Measurements from ENCODE around the gene SH3RF3.

The SH3RF3 gene

GRCh38 chr2:109528811-109529501, 400.0 kb downstream of the SH3RF3 start:
- H3K9ac ChIP-seq, result peak overlapping the region in 1 of 11 experiments; percentile 49; a peak in 2 of 22 replicates

GRCh38 chr2:109529532-109530449, 400.8 kb downstream of the SH3RF3 start:
- TF ChIP-seq Cebpa-rat (IDR thresholded peaks at IDR 0.05), result no peak
- peak overlapping the region in 4 of 11 experiments; percentile 44 to 64 (median 56); a peak in 8 of 22 replicates for H3K27ac ChIP-seq

More at GRCh38 chr2:109528811-109529501, 400.0 kb downstream of the SH3RF3 start:
- Histone ChIP-seq H3K36me3 (no peaks in the 10 kb centered on the region), H3K4me2 (peak overlapping the region in 9 of 11 experiments; percentile 33 to 85 (median 75); a peak in 17 of 22 replicates), H3K27ac (peak overlapping the region in 4 of 11 experiments; percentile 44 to 64 (median 56); a peak in 6 of 22 replicates), H3K9me3 (replicated peaks in 1 of 11) (no peaks in the 10 kb centered on the region), H3K4me1 (peaks cover 0 to 99% (median 87%) of the 10 kb centered on the region in 10 experiments; a peak in 16 of 20 replicates), H3K27me3 (no peaks in the 10 kb centered on the region), H3K4me3 (no peak overlapping the region), H4K20me1 (no peaks in the 10 kb centered on the region)
- no peak for TF ChIP-seq Cebpa-rat (IDR thresholded peaks at IDR 0.05)

DNA sequence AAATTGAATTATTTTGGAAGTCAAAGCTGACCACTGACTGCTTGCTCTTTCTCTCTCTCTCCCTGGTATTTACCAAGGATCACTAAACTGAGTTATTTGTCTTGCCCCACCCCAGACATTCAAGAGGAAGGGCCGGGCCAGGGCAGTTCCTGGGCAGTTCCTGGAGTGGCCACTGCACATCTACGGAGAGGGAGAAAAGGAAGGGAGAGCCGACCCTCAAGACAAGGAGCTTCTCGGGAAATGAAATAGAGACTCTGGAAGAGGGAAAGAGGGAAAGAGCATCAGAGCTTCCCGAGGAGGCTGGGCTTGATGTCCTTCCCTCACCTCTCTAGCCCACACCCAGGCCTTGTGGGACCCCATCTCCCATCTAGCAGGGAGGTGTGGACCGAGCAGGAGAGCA, 401.7 kb downstream of the SH3RF3 start:
- peaks cover 0 to 7% (median 0%) of the 10 kb centered on the region in 11 experiments; a peak in 3 of 22 replicates for H3K9me3 ChIP-seq (replicated peaks in 1 of 11)
- H3K27ac ChIP-seq, result peak overlapping the region in 1 of 11 experiments; percentile 64; a peak in 1 of 22 replicates
- peak overlapping the region in 7 of 11 experiments; percentile 39 to 85 (median 76); a peak in 13 of 22 replicates for H3K4me2 ChIP-seq
- H4K20me1 ChIP-seq, result no peaks in the 10 kb centered on the region
- H3K4me3 ChIP-seq, result no peak overlapping the region
- no peaks in the 10 kb centered on the region for H3K36me3 ChIP-seq
- no peak overlapping the region for H3K9ac ChIP-seq
- no peak for TF ChIP-seq Cebpa-rat (IDR thresholded peaks at IDR 0.05)
- H3K27me3 ChIP-seq, result no peaks in the 10 kb centered on the region
- peaks cover 0 to 83% (median 70%) of the 10 kb centered on the region in 10 experiments; a peak in 16 of 20 replicates for H3K4me1 ChIP-seq

More at GRCh38 chr2:109529532-109530449, 400.8 kb downstream of the SH3RF3 start:
- H3K36me3 ChIP-seq, result no peaks in the 10 kb centered on the region
- H3K9ac ChIP-seq, result peak overlapping the region in 2 of 11 experiments; percentile 12 to 49; a peak in 4 of 22 replicates
- H3K4me3 ChIP-seq, result no peak overlapping the region
- H3K9me3 ChIP-seq (replicated peaks in 1 of 11), result no peaks in the 10 kb centered on the region
- peak overlapping the region in 9 of 11 experiments; percentile 33 to 85 (median 75); a peak in 17 of 22 replicates for H3K4me2 ChIP-seq
- peaks cover 0 to 92% (median 79%) of the 10 kb centered on the region in 10 experiments; a peak in 16 of 20 replicates for H3K4me1 ChIP-seq
- no peaks in the 10 kb centered on the region for H3K27me3 ChIP-seq
- H4K20me1 ChIP-seq, result no peaks in the 10 kb centered on the region

DNA sequence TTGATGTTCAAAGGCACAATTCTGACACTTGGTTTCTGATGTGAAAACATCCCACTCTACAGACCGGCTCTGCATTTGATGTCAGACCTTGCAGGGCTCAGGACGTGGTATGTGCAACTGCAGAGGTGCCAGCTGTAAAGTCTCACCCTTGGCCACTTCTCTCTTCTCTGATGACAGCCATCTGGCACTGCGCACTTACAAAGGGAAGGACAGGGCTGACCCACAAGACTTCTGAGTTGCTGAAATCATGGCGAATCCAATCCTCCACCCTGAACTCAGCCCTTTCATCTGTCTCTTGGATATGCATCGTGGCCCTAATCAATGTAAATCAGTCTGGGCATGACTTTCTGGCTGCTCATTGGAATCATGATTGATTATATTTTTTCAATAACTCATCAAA, 402.2 kb downstream of the SH3RF3 start:
- Histone ChIP-seq H3K4me1 (peaks cover 0 to 78% (median 65%) of the 10 kb centered on the region in 10 experiments; a peak in 16 of 20 replicates), H3K27ac (no peak overlapping the region; a peak in 1 of 22 replicates), H3K27me3 (no peaks in the 10 kb centered on the region), H3K36me3 (no peaks in the 10 kb centered on the region), H3K4me2 (peak overlapping the region in 7 of 11 experiments; percentile 39 to 85 (median 76); a peak in 12 of 22 replicates), H3K4me3 (no peak overlapping the region), H3K9ac (no peak overlapping the region), H4K20me1 (no peaks in the 10 kb centered on the region), H3K9me3 (replicated peaks in 1 of 11) (peaks cover 0 to 10% (median 3%) of the 10 kb centered on the region in 11 experiments; a peak in 14 of 22 replicates)
- TF ChIP-seq Cebpa-rat (IDR thresholded peaks at IDR 0.05), result no peak

DNA sequence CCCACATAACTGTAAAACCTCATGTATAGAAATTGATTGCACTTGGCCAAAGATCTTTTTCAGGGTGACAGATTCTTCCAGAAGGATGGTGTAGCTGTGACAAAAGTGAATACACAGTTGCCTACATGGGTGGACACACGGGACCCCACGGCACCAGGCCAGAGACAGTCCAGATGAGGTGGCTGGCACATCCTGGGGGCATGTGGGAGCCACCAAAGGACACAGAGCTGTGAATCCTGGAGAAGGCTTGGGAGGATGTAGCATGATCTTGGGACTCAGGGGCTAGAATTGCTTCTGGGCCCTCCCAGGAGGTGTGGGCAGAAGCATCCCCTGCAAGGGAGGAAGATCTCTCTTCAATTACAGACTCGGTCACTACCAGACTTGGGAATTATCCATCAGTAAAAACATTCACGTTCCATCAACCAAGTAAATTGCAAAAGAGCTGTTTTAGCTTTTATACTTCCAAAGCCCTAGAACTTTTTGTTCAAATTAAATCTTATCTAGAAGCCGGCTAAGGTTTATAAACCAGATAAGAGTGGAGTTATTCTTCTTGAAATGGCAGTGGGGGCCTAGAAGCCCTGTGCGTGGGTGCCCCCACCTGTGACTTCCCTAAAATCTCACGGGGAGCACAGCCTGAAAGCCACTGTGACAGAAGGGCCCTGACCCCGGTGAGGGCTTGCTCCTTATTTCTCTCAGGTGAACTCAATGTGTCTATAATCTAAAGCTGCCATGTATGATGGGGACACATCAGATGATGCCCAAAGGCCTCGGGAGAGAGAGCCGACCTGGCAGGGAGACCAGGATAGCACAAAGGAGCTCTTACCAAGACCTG, 403.1 kb downstream of the SH3RF3 start:
- Histone ChIP-seq H3K36me3 (no peaks in the 10 kb centered on the region), H3K9ac (no peak overlapping the region), H3K4me1 (peaks cover 0 to 69% (median 56%) of the 10 kb centered on the region in 10 experiments; a peak in 16 of 20 replicates), H4K20me1 (no peaks in the 10 kb centered on the region), H3K27me3 (no peaks in the 10 kb centered on the region), H3K4me3 (no peak overlapping the region), H3K4me2 (peak overlapping the region in 8 of 11 experiments; percentile 1 to 85 (median 30); a peak in 9 of 22 replicates), H3K27ac (no peak overlapping the region), H3K9me3 (replicated peaks in 1 of 11) (peaks cover 7 to 18% (median 12%) of the 10 kb centered on the region in 11 experiments; a peak in 20 of 22 replicates)
- no peak for TF ChIP-seq Cebpa-rat (IDR thresholded peaks at IDR 0.05)

DNA sequence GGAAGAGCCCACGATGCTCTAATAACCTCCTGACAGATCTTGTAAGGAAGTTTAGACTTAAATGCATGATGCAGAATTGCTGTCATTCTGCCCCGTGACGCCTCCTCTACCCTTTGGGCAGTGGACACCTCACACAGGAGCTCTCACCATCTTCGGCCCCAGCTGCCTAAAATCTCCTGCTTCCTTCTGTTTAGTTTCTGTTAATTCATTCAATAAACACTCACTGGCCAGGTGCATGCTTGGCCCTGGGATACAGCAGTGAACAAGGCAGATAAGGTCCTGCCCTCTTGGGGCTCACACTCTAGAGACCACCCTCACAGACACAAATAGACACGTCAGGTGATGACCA, 403.7 kb downstream of the SH3RF3 start:
- Histone ChIP-seq H3K9me3 (replicated peaks in 1 of 11) (peaks cover 8 to 22% (median 17%) of the 10 kb centered on the region in 11 experiments; a peak in 20 of 22 replicates), H4K20me1 (no peaks in the 10 kb centered on the region), H3K4me1 (peaks cover 0 to 63% (median 50%) of the 10 kb centered on the region in 10 experiments; a peak in 16 of 20 replicates), H3K36me3 (no peaks in the 10 kb centered on the region), H3K9ac (no peak overlapping the region), H3K4me3 (no peak overlapping the region), H3K27me3 (no peaks in the 10 kb centered on the region), H3K27ac (no peak overlapping the region), H3K4me2 (peak overlapping the region in 8 of 11 experiments; percentile 1 to 85 (median 30); a peak in 9 of 22 replicates)
- no peak for TF ChIP-seq Cebpa-rat (IDR thresholded peaks at IDR 0.05)

DNA sequence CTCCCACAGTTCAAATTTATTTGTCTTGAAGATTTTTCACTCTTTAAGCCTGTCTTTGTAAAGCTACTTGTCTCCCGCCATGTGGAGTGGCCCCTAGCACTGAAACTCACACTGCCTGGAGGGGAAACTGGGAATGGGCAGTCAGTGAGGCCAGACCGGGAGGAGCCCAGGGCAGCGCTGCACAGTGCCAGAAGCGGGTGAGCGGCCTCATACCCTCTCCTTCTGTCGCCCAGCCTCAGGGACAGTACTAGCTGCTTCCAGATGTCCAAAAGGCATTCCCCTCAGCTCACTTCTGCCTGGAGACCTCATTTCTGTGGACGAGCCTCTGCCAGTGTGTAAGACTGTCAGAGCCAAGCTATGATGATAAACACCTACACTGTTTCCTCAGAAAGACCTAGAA, 404.8 kb downstream of the SH3RF3 start:
- Histone ChIP-seq H3K4me3 (no peak overlapping the region), H3K27ac (no peak overlapping the region), H4K20me1 (no peaks in the 10 kb centered on the region), H3K4me1 (peaks cover 0 to 52% (median 39%) of the 10 kb centered on the region in 10 experiments; a peak in 16 of 20 replicates), H3K9me3 (replicated peaks in 1 of 11) (peaks cover 8 to 22% (median 17%) of the 10 kb centered on the region in 11 experiments; a peak in 20 of 22 replicates), H3K9ac (no peak overlapping the region), H3K4me2 (no peak overlapping the region; a peak in 2 of 22 replicates), H3K27me3 (no peaks in the 10 kb centered on the region), H3K36me3 (no peaks in the 10 kb centered on the region)
- no peak for TF ChIP-seq Cebpa-rat (IDR thresholded peaks at IDR 0.05)

Measured in BLaER1 treated with 17β-estradiol and CSF1 and Interleukin-3, amounts not matched to agents 10 nM and 100 nM (cell line).